SK-N-SH (cell line): ENCODE measurements around the gene SAMD1. TPM values are rescaled to one million over a fixed set of nuclear protein-coding genes. Genes with fewer than 3 reads are reported as not detected.
A peak's percentile ranks its signal among the peaks of the same experiment; 100 is the strongest.

Source experiments
- CTCF ChIA-PET: fragments of 300-600, 350-600 bp; formaldehyde crosslinking; extraction: SDS; loops from one replicate; lab custom pipeline; 2021; lab: Yijun Ruan, JAX
- POLR2A ChIA-PET: fragments of 350-600 bp; sonication (Branson Sonifier 250); formaldehyde crosslinking; extraction: SDS; loops from one replicate; lab custom pipeline; 2020; ENCODE audit warnings: antibody characterized with exemption, inconsistent platforms; lab: Yijun Ruan, JAX
- DNase-seq: peaks from one replicate; pipeline ENCODE4 v3.0.0; 2012
- H2AFZ ChIP-seq: fragments of 200-600 bp; sonication (generic); 2 replicates; pipeline ENCODE4 v1.8.1; 2016; ENCODE audit warnings: antibody characterized with exemption, mild to moderate bottlenecking, low read depth
- H3F3A ChIP-seq: fragments of 200-600 bp; sonication (generic); replicated peaks from 2 replicates; pipeline ENCODE3; 2016; ENCODE audit warnings: antibody characterized with exemption, mild to moderate bottlenecking; ENCODE audit not compliant: insufficient read depth
- H3K27ac ChIP-seq, 2 experiments: fragments of 200-500 bp in 1 of 2; fragments of 200-600 bp in 1 of 2; sonication (Bioruptor generic) in 1 of 2; sonication (generic), shearing (Covaris generic) in 1 of 2; 2 replicates each; pipeline versions ENCODE4 v1.5.1 to v1.6.1; 2014 to 2016; ENCODE audit warnings: low read depth in 2 of 2, inconsistent platforms in 1 of 2, low read length in 1 of 2, mild to moderate bottlenecking in 1 of 2, mixed read lengths in 1 of 2
- H3K27me3 ChIP-seq: fragments of 200-600 bp; sonication (generic), shearing (Covaris generic); 2 replicates; pipeline ENCODE4 v1.6.1; 2016; ENCODE audit warnings: mixed run types; ENCODE audit not compliant: insufficient read depth
- H3K36me3 ChIP-seq, 2 experiments: fragments of 200-500 bp in 1 of 2; fragments of 200-600 bp in 1 of 2; sonication (Bioruptor generic) in 1 of 2; sonication (generic) in 1 of 2; replicated peaks in 1 of 2; 2 replicates each; pipeline versions ENCODE3 to v1.5.1; 2014 to 2016; ENCODE audit warnings: low read length in 1 of 2, mild to moderate bottlenecking in 1 of 2; ENCODE audit not compliant: insufficient read depth in 2 of 2, control insufficient read depth in 1 of 2
- H3K4me1 ChIP-seq, 2 experiments: fragments of 200-500 bp in 1 of 2; fragments of 200-600 bp in 1 of 2; sonication (Bioruptor generic) in 1 of 2; sonication (generic), shearing (Covaris generic) in 1 of 2; 2 replicates each; pipeline versions ENCODE4 v1.5.1 to v1.6.1; 2014 to 2016; ENCODE audit warnings: low read depth in 1 of 2, low read length in 1 of 2, mixed run types in 1 of 2; ENCODE audit not compliant: insufficient read depth in 2 of 2, control insufficient read depth in 1 of 2
- H3K4me2 ChIP-seq: fragments of 200-600 bp; sonication (generic), shearing (Covaris generic); 2 replicates; pipeline ENCODE4 v1.6.1; 2017; ENCODE audit warnings: mixed run types
- H3K4me3 ChIP-seq, 2 experiments: fragments of 200-500 bp in 1 of 2; fragments of 200-600 bp in 1 of 2; sonication (Bioruptor generic) in 1 of 2; sonication (generic), shearing (Covaris generic) in 1 of 2; 2 replicates each; pipeline versions ENCODE4 v1.5.1 to v1.8.1; 2014 to 2016; ENCODE audit warnings: low read depth in 2 of 2, inconsistent platforms in 1 of 2, low read length in 1 of 2, mild to moderate bottlenecking in 1 of 2, mixed read lengths in 1 of 2, moderate library complexity in 1 of 2
- H3K79me2 ChIP-seq: fragments of 200-600 bp; sonication (generic); 2 replicates; pipeline ENCODE4 v1.8.1; 2017; ENCODE audit warnings: mild to moderate bottlenecking; ENCODE audit not compliant: insufficient read depth
- H3K9ac ChIP-seq: fragments of 200-600 bp; sonication (generic); 2 replicates; pipeline ENCODE4 v1.6.1; 2017; ENCODE audit warnings: mixed run types
- H3K9me2 ChIP-seq: fragments of 200-600 bp; sonication (generic); 2 replicates; pipeline ENCODE4 v1.6.1; 2017; ENCODE audit warnings: mixed run types
- H3K9me3 ChIP-seq: fragments of 200-600 bp; sonication (generic); 2 replicates; pipeline ENCODE4 v1.6.1; 2017; ENCODE audit warnings: mixed run types, mild to moderate bottlenecking, moderate library complexity
- H4K20me1 ChIP-seq: fragments of 200-600 bp; sonication (generic); 2 replicates; pipeline ENCODE4 v1.6.1; 2017; ENCODE audit warnings: mild to moderate bottlenecking, mixed run types; ENCODE audit not compliant: insufficient read depth
- EP300 ChIP-seq, 2 experiments: IDR thresholded peaks; 2 replicates each; pipeline versions ENCODE4 v1.4.0 to v1.6.1; 2012; ENCODE audit warnings: borderline replicate concordance in 1 of 2, low read depth in 1 of 2, low read length in 1 of 2
- EZH2phosphoT487 ChIP-seq: fragments of 200-600 bp; sonication (generic); IDR thresholded peaks from 2 replicates; pipeline ENCODE4 v1.6.1; 2017; ENCODE audit warnings: low read depth, mixed run types, mild to moderate bottlenecking, antibody characterized with exemption, moderate library complexity, borderline replicate concordance
- FOSL2 ChIP-seq: IDR thresholded peaks from 2 replicates; pipeline ENCODE4 v1.4.0; 2012; ENCODE audit warnings: low read depth, mild to moderate bottlenecking, moderate library complexity, borderline replicate concordance
- IRF3 ChIP-seq: fragments of 150-350 bp; IDR thresholded peaks from 2 replicates; pipeline ENCODE4 v1.6.1; 2016; ENCODE audit warnings: mild to moderate bottlenecking, low read depth, low read length
- JUND ChIP-seq: IDR thresholded peaks from 2 replicates; pipeline ENCODE4 v1.4.0; 2012
- NFIC ChIP-seq: IDR thresholded peaks from 2 replicates; pipeline ENCODE4 v1.4.0; 2012; ENCODE audit warnings: borderline replicate concordance
- REST ChIP-seq: IDR thresholded peaks from 2 replicates; pipeline ENCODE4 v1.6.1; 2012; ENCODE audit warnings: mild to moderate bottlenecking, low read depth, low read length, moderate library complexity
- RFX5 ChIP-seq: IDR thresholded peaks from 2 replicates; pipeline ENCODE4 v1.6.1; 2012; ENCODE audit warnings: mild to moderate bottlenecking, improper control_type of control experiment, low read length
- SIN3A ChIP-seq: IDR thresholded peaks from 2 replicates; pipeline ENCODE4 v1.6.1; 2012; ENCODE audit warnings: low read depth, mild to moderate bottlenecking, low read length, moderate library complexity, borderline replicate concordance
- TCF12 ChIP-seq: IDR thresholded peaks from 2 replicates; pipeline ENCODE4 v1.4.0; 2012
- USF1 ChIP-seq: IDR thresholded peaks from 2 replicates; pipeline ENCODE4 v1.4.0; 2012; ENCODE audit warnings: low read depth, borderline replicate concordance
- YY1 ChIP-seq: IDR thresholded peaks from 2 replicates; pipeline ENCODE4 v1.4.0; 2012; ENCODE audit warnings: low read depth, mild to moderate bottlenecking
- ZBTB33 ChIP-seq: IDR thresholded peaks from 2 replicates; pipeline ENCODE4 v1.4.0; 2012; ENCODE audit warnings: low read depth, borderline replicate concordance
- WGBS: methylation state at CpG from one replicate; pipeline ENCODE4 v1.1.6; 2017; ENCODE audit warnings: low lambda C conversion rate; 5-methylcytosine and 5-hydroxymethylcytosine counted together
- polyA plus RNA-seq, 3 experiments: library from polyadenylated mRNA; depleted of rRNA; stranded (reverse); fragments of >200 nt; gene quantifications; 2 replicates each; pipeline ENCODE4 v1.2.3, GENCODE V29; 2012
- TF ChIP-seq, protein P1 (sequence below): fragments of 200-600 bp; sonication (generic); IDR thresholded peaks from 2 replicates; pipeline ENCODE4 v1.6.1; 2017; ENCODE audit warnings: antibody characterized with exemption, mild to moderate bottlenecking, moderate library complexity

The SAMD1 gene
- polyA plus RNA-seq, 1 of the 3 experiments (the other 2 are of a cell fraction): 19.0 TPM

- H3K9ac ChIP-seq: no peak within 1 kb of the TSS
- no peaks in the 10 kb centered on the region for H3K36me3 ChIP-seq
- peak; percentile 14 for DNase-seq
- WGBS: 46% methylated on average over 14 of the region's 19 CpGs
- ChIA-PET POLR2A (no interaction called here), CTCF (interaction anchor here (0.7 to 8.1 kb wide), 6 partner anchors 9 to 182 kb away, joined by 3 to 146 read pairs (median 28); partner anchors contain the start of genes ASF1B, IL27RA and MISP3)
- H3K9me3 ChIP-seq: no peaks in the 10 kb centered on the region
- H3K79me2 ChIP-seq: no peaks in the 10 kb centered on the region
- H3K4me3 ChIP-seq: no peak within 1 kb of the TSS
- no peak within 1 kb of the TSS for H3K4me2 ChIP-seq
- H3K9me2 ChIP-seq: no peaks in the 10 kb centered on the region
- TF ChIP-seq EP300 (IDR thresholded peaks at IDR 0.05; ENCODE audit: borderline replicate concordance in 1 of 2, low read depth in 1 of 2, low read length in 1 of 2): no peak
- H3K27ac ChIP-seq: no peak within 1 kb of the TSS
- H3F3A ChIP-seq: peaks cover 3% of the 10 kb centered on the region
- H3K4me1 ChIP-seq: peaks cover 6 to 10% of the 10 kb centered on the region in 2 experiments; a peak in 2 of 4 replicates
- no peaks in the 10 kb centered on the region for H3K27me3 ChIP-seq
- no peak within 1 kb of the TSS for H2AFZ ChIP-seq
- no peaks in the 10 kb centered on the region for H4K20me1 ChIP-seq
Observed at GRCh38 chr19:14061751-14062557, 28.6 kb downstream of the SAMD1 start, which contains the start of gene PALM3. Gene PALM3, minus strand, starts transcription at chr19:14062076. Its CDS starts 96 bp downstream, at chr19:14061980.

DNA sequence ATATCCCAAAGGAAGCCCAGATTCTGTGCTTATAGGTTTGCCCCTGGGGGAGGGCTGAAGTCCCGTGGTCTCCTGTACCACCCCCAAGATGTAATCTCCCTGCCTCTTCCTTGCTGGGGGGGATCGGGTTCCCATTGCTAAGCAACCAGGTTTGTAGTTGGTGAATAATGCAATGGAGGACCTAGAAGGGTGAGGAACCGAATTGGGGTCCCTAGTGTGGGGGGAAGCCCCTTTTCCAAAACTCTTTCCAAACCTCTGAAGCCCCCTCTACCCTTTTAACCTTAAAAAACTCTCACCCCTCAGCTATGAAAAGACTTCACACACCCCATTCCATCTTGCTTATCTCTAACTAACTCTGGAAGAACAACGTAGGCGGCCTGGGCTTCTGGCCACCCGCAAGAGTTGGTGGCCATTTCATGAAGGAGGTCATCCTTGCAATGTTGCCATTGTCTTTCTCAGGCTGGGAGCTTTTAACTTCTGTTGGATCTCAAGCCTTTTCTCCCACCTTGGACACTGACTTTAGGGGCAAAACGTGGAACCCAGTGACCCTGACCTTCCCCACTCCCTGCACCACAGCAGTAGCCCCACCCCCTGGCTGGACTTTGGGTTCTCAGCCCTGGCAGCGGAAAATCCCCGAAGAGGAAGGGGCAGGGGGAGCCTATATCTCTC, 29.3 kb downstream of the SAMD1 start:
- ChIA-PET POLR2A (no interaction called here), CTCF (interaction anchor here (0.7 to 8.1 kb wide), 11 partner anchors 9 to 187 kb away, joined by 3 to 146 read pairs (median 10); partner anchors contain the start of genes ASF1B, IL27RA and MISP3)
- H3K9ac ChIP-seq: no peak overlapping the region
- no peaks in the 10 kb centered on the region for H3K9me2 ChIP-seq
- H3K9me3 ChIP-seq: no peaks in the 10 kb centered on the region
- no peak overlapping the region for H3K27ac ChIP-seq
- H4K20me1 ChIP-seq: no peaks in the 10 kb centered on the region
- no peaks in the 10 kb centered on the region for H3K79me2 ChIP-seq
- H3K4me3 ChIP-seq: no peak overlapping the region
- H2AFZ ChIP-seq: no peak overlapping the region
- no peak overlapping the region for H3K4me2 ChIP-seq
- H3K36me3 ChIP-seq: no peaks in the 10 kb centered on the region
- no peaks in the 10 kb centered on the region for H3K27me3 ChIP-seq
- DNase-seq: peak; percentile 10
- peaks cover 6 to 10% of the 10 kb centered on the region in 2 experiments; a peak in 2 of 4 replicates for H3K4me1 ChIP-seq
- peaks cover 7% of the 10 kb centered on the region for H3F3A ChIP-seq
- 62% methylated on average over 9 of the region's 9 CpGs for WGBS
- TF ChIP-seq ZBTB33 (no peak), EZH2phosphoT487 (no peak), RFX5 (no peak), SIN3A (no peak), JUND (no peak), IRF3 (no peak), FOSL2 (no peak), NFIC (no peak), REST (no peak), YY1 (no peak), TCF12 (no peak), USF1 (no peak)
- TF ChIP-seq, protein P1, sequence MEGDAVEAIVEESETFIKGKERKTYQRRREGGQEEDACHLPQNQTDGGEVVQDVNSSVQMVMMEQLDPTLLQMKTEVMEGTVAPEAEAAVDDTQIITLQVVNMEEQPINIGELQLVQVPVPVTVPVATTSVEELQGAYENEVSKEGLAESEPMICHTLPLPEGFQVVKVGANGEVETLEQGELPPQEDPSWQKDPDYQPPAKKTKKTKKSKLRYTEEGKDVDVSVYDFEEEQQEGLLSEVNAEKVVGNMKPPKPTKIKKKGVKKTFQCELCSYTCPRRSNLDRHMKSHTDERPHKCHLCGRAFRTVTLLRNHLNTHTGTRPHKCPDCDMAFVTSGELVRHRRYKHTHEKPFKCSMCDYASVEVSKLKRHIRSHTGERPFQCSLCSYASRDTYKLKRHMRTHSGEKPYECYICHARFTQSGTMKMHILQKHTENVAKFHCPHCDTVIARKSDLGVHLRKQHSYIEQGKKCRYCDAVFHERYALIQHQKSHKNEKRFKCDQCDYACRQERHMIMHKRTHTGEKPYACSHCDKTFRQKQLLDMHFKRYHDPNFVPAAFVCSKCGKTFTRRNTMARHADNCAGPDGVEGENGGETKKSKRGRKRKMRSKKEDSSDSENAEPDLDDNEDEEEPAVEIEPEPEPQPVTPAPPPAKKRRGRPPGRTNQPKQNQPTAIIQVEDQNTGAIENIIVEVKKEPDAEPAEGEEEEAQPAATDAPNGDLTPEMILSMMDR: no peak
